Activated naive CD8-positive, alpha-beta T cell (primary cell): ENCODE results near the gene GAPDH.
"Not testable (repeated sequence)": the region's sequence is repeated elsewhere in the genome, so short reads cannot be mapped to it uniquely, and the experiment has no call there.

Source experiments
- H3K27ac Mint-ChIP-seq: one replicate; pipeline ENCODE4 v1.8.0; 2021; ENCODE audit warnings: mixed read lengths
- H3K27me3 Mint-ChIP-seq: one replicate; pipeline ENCODE4 v1.8.0; 2021; ENCODE audit warnings: mixed read lengths
- H3K36me3 Mint-ChIP-seq: one replicate; pipeline ENCODE4 v1.8.0; 2021; ENCODE audit warnings: mixed read lengths
- H3K4me1 Mint-ChIP-seq: one replicate; pipeline ENCODE4 v1.8.0; 2021; ENCODE audit warnings: low read depth, mixed read lengths
- H3K4me3 Mint-ChIP-seq: one replicate; pipeline ENCODE4 v1.8.0; 2021; ENCODE audit warnings: mild to moderate bottlenecking, mixed read lengths
- H3K9me3 Mint-ChIP-seq: one replicate; pipeline ENCODE4 v1.8.0; 2021; ENCODE audit warnings: low read depth, mixed read lengths

GAPDH gene

GRCh38 chr12:6535960-6536847, 1.9 kb downstream of the GAPDH start:
- H3K36me3 Mint-ChIP-seq: peaks cover 6% of the 10 kb centered on the region
- H3K27me3 Mint-ChIP-seq: no peaks in the 10 kb centered on the region
- no peaks in the 10 kb centered on the region for H3K9me3 Mint-ChIP-seq
- peak overlapping the region; percentile 96 for H3K4me3 Mint-ChIP-seq
- peaks cover 47% of the 10 kb centered on the region for H3K4me1 Mint-ChIP-seq
- peak overlapping the region; percentile 94 for H3K27ac Mint-ChIP-seq

GRCh38 chr12:6536894-6537579, 2.7 kb downstream of the GAPDH start:
- Mint-ChIP-seq H3K4me1 (peaks cover 44% of the 10 kb centered on the region), H3K36me3 (peaks cover 6% of the 10 kb centered on the region), H3K27me3 (no peaks in the 10 kb centered on the region), H3K4me3 (peak overlapping the region; percentile 96), H3K27ac (peak overlapping the region; percentile 94), H3K9me3 (no peaks in the 10 kb centered on the region)

GRCh38 chr12:6537580-6538419, 3.5 kb downstream of the GAPDH start:
- not testable (repeated sequence) for H3K27me3 Mint-ChIP-seq

GRCh38 chr12:6538420-6539313, 4.3 kb downstream of the GAPDH start:
- H3K27me3 Mint-ChIP-seq: no peaks in the 10 kb centered on the region
- H3K4me3 Mint-ChIP-seq: peak overlapping the region; percentile 96
- peaks cover 34% of the 10 kb centered on the region for H3K4me1 Mint-ChIP-seq
- peak overlapping the region; percentile 94 for H3K27ac Mint-ChIP-seq
- H3K9me3 Mint-ChIP-seq: no peaks in the 10 kb centered on the region
- H3K36me3 Mint-ChIP-seq: peaks cover 6% of the 10 kb centered on the region

More at GRCh38 chr12:6537580-6538419, 3.5 kb downstream of the GAPDH start:
- H3K36me3 Mint-ChIP-seq, H3K9me3 Mint-ChIP-seq: not testable (repeated sequence)
- Mint-ChIP-seq H3K27ac (peak overlapping the region; percentile 94), H3K4me1 (peaks cover 37% of the 10 kb centered on the region), H3K4me3 (peak overlapping the region; percentile 96)

DNA sequence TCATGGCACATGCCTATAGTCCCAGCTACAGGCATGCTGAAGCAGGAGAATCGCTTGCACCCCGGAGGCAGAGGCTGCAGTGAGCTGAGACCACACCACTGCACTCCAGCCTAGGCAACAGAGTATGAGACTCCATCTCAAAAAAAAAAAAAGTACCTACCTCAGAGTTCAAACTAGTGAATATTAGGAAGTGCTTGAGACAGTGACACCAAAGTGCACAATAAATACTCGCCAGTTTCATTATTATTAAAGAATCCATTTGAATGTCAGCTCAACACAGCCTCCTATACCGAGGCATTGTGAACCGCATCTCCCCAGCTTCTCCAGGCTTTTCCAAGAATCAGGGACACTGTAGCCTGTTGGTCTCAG, 5.0 kb downstream of the GAPDH start:
- Mint-ChIP-seq H3K4me3 (peak overlapping the region; percentile 66), H3K36me3 (peaks cover 6% of the 10 kb centered on the region), H3K27ac (peak overlapping the region; percentile 83), H3K4me1 (peaks cover 34% of the 10 kb centered on the region), H3K27me3 (no peaks in the 10 kb centered on the region), H3K9me3 (no peaks in the 10 kb centered on the region)

- H3K4me1 Mint-ChIP-seq: peaks cover 34% of the 10 kb centered on the region
- no peaks in the 10 kb centered on the region for H3K27me3 Mint-ChIP-seq
- H3K36me3 Mint-ChIP-seq: peaks cover 6% of the 10 kb centered on the region
- peak overlapping the region; percentile 76 for H3K4me3 Mint-ChIP-seq
- no peaks in the 10 kb centered on the region for H3K9me3 Mint-ChIP-seq
- peak overlapping the region; percentile 83 for H3K27ac Mint-ChIP-seq
Observed at GRCh38 chr12:6539707-6540134, 5.4 kb downstream of the GAPDH start.

DNA sequence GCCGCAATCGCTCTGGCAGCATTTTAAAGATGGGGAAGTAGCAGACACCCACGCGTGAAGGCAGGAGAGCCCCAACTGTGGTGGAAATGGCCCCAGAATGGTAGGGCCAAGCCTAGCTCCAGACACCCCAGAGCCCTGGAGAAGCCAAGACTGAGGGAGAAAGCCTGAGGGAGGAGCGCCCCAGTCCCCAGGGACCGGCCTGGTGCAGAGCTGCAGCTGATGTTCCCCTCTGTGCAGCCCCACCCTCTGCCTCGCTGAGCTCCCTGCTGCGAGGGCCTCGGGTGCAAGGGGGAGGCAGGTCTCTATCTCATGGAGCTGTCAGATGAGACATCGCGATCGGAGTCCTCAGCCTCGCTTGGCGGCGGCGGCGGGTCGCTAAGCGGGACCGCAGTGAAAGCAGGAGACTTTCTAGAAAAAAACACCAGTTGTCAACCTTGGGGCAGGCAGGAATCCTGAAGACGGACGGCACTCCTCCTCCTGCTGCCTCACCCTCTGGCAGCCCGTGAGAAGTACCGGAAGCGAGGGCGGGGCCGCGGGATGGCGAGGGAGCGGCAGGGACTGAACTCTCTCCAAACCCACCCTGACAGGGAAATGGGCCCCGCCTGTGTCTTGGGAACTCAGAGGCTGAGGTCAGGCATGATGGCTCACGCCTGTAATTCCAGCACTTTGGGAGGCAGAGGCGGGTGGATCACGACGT, 6.0 kb downstream of the GAPDH start:
- H3K36me3 Mint-ChIP-seq: peaks cover 6% of the 10 kb centered on the region
- no peaks in the 10 kb centered on the region for H3K27me3 Mint-ChIP-seq

DNA sequence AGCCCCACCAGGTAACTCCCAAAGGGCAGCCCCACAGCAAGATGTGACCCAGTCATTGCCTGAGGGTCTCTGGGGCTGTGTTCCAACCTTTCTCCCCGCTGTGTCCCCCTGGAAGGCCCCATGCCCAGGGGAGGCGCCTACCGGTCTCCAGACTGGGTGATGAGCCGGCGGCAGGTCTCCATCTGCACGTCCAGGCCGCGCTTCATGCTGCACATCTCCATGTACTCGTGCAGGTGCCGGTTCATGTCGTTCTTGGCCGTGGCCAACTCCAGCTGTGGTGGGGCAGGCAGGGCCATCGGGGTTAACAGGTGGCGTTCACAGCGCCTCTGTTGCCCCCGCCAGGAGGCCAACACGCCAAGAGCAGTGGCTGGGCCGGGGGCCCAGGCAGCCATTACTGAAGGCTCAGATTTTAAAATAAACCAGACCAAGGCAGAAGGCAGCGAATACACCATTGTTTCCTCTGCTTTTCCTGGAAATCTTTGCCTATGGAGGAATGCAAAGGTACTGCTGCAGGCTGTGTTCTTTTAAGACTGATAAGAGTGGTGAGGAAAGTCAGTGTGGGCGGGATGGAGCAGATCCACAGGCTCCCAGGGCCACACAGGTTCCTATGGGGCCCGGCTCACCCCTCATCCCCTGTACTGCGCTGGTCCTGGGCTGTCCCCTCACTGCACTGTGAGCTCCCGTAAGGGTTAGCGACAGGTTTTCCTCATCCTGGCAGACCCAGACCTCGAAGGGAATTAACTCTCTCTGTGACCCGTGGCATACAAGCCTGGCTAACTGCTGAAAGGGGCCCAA, 7.3 kb downstream of the GAPDH start:
- H3K9me3 Mint-ChIP-seq: no peaks in the 10 kb centered on the region
- H3K4me1 Mint-ChIP-seq: peaks cover 31% of the 10 kb centered on the region
- no peaks in the 10 kb centered on the region for H3K27me3 Mint-ChIP-seq
- H3K27ac Mint-ChIP-seq: no peak overlapping the region
- H3K4me3 Mint-ChIP-seq: no peak overlapping the region
- peaks cover 8% of the 10 kb centered on the region for H3K36me3 Mint-ChIP-seq

More for the DNA sequence above, 6.0 kb downstream of the GAPDH start:
- Mint-ChIP-seq H3K4me3 (peak overlapping the region; percentile 76), H3K9me3 (no peaks in the 10 kb centered on the region), H3K27ac (peak overlapping the region; percentile 83), H3K4me1 (peaks cover 34% of the 10 kb centered on the region)

- Mint-ChIP-seq H3K4me3 (no peak overlapping the region), H3K9me3 (no peaks in the 10 kb centered on the region), H3K36me3 (peaks cover 8% of the 10 kb centered on the region), H3K4me1 (peaks cover 26% of the 10 kb centered on the region), H3K27me3 (no peaks in the 10 kb centered on the region), H3K27ac (peak overlapping the region; percentile 22)
Observed at GRCh38 chr12:6542209-6543009, 8.1 kb downstream of the GAPDH start.

DNA sequence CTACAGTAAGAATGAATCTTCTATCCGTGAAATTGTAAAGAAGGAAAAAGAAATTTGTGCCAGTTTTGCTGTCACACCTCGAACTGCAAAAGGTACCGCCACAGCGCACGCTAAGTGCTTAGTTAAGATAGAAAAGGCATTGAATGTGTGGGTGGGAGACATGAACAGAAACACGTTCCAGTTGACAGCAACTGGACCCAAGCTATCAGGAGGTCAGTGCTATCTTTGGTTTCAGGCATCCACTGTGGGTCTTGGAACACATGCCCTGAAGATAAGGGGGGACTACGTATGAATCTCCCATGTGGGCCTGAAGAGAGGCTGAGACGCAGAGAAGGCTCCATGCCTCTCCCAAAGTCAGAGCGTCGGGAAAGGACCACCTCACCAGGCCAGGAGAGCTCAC, 11.7 kb downstream of the GAPDH start:
- Mint-ChIP-seq H3K9me3 (no peaks in the 10 kb centered on the region), H3K27me3 (no peaks in the 10 kb centered on the region), H3K36me3 (peaks cover 5% of the 10 kb centered on the region), H3K4me1 (peaks cover 5% of the 10 kb centered on the region), H3K4me3 (no peak overlapping the region), H3K27ac (no peak overlapping the region)

- Mint-ChIP-seq H3K27me3 (no peaks in the 10 kb centered on the region), H3K36me3 (peaks cover 5% of the 10 kb centered on the region), H3K9me3 (no peaks in the 10 kb centered on the region), H3K27ac (no peak overlapping the region), H3K4me3 (no peak overlapping the region), H3K4me1 (peaks cover 17% of the 10 kb centered on the region)
Observed at GRCh38 chr12:6547566-6547965, 13.2 kb downstream of the GAPDH start.

GRCh38 chr12:6547987-6548386, 13.7 kb downstream of the GAPDH start:
- no peak overlapping the region for H3K27ac Mint-ChIP-seq
- peaks cover 21% of the 10 kb centered on the region for H3K4me1 Mint-ChIP-seq
- H3K36me3 Mint-ChIP-seq: peaks cover 5% of the 10 kb centered on the region
- H3K9me3 Mint-ChIP-seq: no peaks in the 10 kb centered on the region
- H3K27me3 Mint-ChIP-seq: no peaks in the 10 kb centered on the region
- no peak overlapping the region for H3K4me3 Mint-ChIP-seq
